CD1c-positive myeloid dendritic cell (primary cell): Measurements from ENCODE around the gene HNRNPCL1.
"Not testable (repeated sequence)": the region's sequence is repeated elsewhere in the genome, so short reads cannot be mapped to it uniquely, and the experiment has no call there.

Source experiments
- DNase-seq: peaks from one replicate; pipeline ENCODE4 v3.0.0-alpha.2; 2016; ENCODE audit errors: extremely low spot score

HNRNPCL1 gene

GRCh38 chr1:12848620-12849019, at the start of gene HNRNPCL1:
HNRNPCL1 (minus strand) TSS chr1:12848720; CDS start chr1:12848289, 431 bp downstream.
- DNase-seq: not testable (repeated sequence)

GRCh38 chr1:12898170-12898569, 49.6 kb upstream of the HNRNPCL1 start, which contains the start of gene PRAMEF10:
PRAMEF10 (minus strand) TSS chr1:12898270; CDS start chr1:12895847, 2,423 bp downstream.
- DNase-seq: not testable (repeated sequence)

- DNase-seq: not testable (repeated sequence)
These were observed 37.6 kb upstream of the HNRNPCL1 start, which contains the start of gene PRAMEF4 for GRCh38 chr1:12886101-12886500. PRAMEF4 (minus strand) TSS chr1:12886201; CDS start chr1:12883394, 2,807 bp downstream.

GRCh38 chr1:12878453-12878852, 29.9 kb upstream of the HNRNPCL1 start:
- not testable (repeated sequence) for DNase-seq

- not testable (repeated sequence) for DNase-seq
These were observed 14.8 kb upstream of the HNRNPCL1 start for GRCh38 chr1:12863131-12863880.

GRCh38 chr1:12856786-12857185, 8.3 kb upstream of the HNRNPCL1 start, which contains the start of gene PRAMEF2:
PRAMEF2 (plus strand) TSS chr1:12857086; CDS start chr1:12859010, 1,924 bp downstream.
- DNase-seq: not testable (repeated sequence)

GRCh38 chr1:12851779-12852178, 3.3 kb upstream of the HNRNPCL1 start:
- no peak for DNase-seq

GRCh38 chr1:12833251-12833650, 15.3 kb downstream of the HNRNPCL1 start:
- DNase-seq: not testable (repeated sequence)

- DNase-seq: not testable (repeated sequence)
These were observed 17.2 kb downstream of the HNRNPCL1 start, which contains the start of gene PRAMEF11 for GRCh38 chr1:12831310-12831709. PRAMEF11 (minus strand) TSS chr1:12831410; CDS start chr1:12828789, 2,621 bp downstream.

- not testable (repeated sequence) for DNase-seq
These were observed 29.5 kb downstream of the HNRNPCL1 start for GRCh38 chr1:12819061-12819460.

- no peak for DNase-seq
These were observed 37.1 kb downstream of the HNRNPCL1 start for GRCh38 chr1:12811409-12811784.

- DNase-seq: no peak
These were observed 37.7 kb downstream of the HNRNPCL1 start for GRCh38 chr1:12810691-12811408.

- DNase-seq: no peak
These were observed 38.6 kb downstream of the HNRNPCL1 start for GRCh38 chr1:12809933-12810332.

GRCh38 chr1:12799730-12800129, 48.8 kb downstream of the HNRNPCL1 start:
- DNase-seq: no peak

GRCh38 chr1:12798911-12799310, 49.6 kb downstream of the HNRNPCL1 start:
- DNase-seq: no peak
